Stimulated activated CD4-positive, alpha-beta T cell treated with anti-CD3 and anti-CD28 coated beads, Interleukin-2, amount 100 ng/mL, for 48 hours (primary cell): ENCODE results near the gene C9.
"Not testable (repeated sequence)": the region's sequence is repeated elsewhere in the genome, so short reads cannot be mapped to it uniquely, and the experiment has no call there.

ENCODE experiments used
- DNase-seq, 2 donors: peaks; one replicate each; pipeline ENCODE4 v3.0.0-alpha.2; 2020

The C9 gene

GRCh38 chr5:39256477-39257235 is 107.6 kb downstream of the C9 start:
- DNase-seq: no peak

- DNase-seq: no peak
These were observed 108.9 kb downstream of the C9 start for GRCh38 chr5:39255406-39255805.

- no peak for DNase-seq
These were observed 109.6 kb downstream of the C9 start for GRCh38 chr5:39254671-39255070.

GRCh38 chr5:39253196-39253595 is 111.1 kb downstream of the C9 start:
- no peak for DNase-seq

GRCh38 chr5:39249564-39250274 is 114.6 kb downstream of the C9 start:
- no peak for DNase-seq

GRCh38 chr5:39249069-39249468 is 115.2 kb downstream of the C9 start:
- DNase-seq: no peak

- DNase-seq: no peak
These were observed 123.5 kb downstream of the C9 start for GRCh38 chr5:39240750-39241149.

- DNase-seq: no peak
These were observed 125.8 kb downstream of the C9 start for GRCh38 chr5:39238366-39239105.

- DNase-seq: no peak
These were observed 127.6 kb downstream of the C9 start for GRCh38 chr5:39236718-39237117.

GRCh38 chr5:39235648-39236047 is 128.6 kb downstream of the C9 start:
- DNase-seq: no peak

- DNase-seq: not testable (repeated sequence)
These were observed 129.8 kb downstream of the C9 start for GRCh38 chr5:39234494-39234893.
